HepG2 (cell line): Measurements from ENCODE around the gene PRRT1B. TPM values are rescaled to one million over a fixed set of nuclear protein-coding genes. Genes with fewer than 3 reads are reported as not detected.
A peak's percentile ranks its signal among the peaks of the same experiment; 100 is the strongest.

ENCODE experiments used
- BHLHE40 ChIP-seq: IDR thresholded peaks from 2 replicates; pipeline ENCODE4 v1.6.1; 2011; ENCODE audit warnings: low read length, improper control_type of control experiment
- FLYWCH1 ChIP-seq: sonication (generic); formaldehyde crosslinking; IDR thresholded peaks from 2 replicates; pipeline ENCODE4 v1.8.1; 2023; ENCODE audit warnings: mild to moderate bottlenecking, missing genetic modification reagents
- MAF1 ChIP-seq: sonication (generic); formaldehyde crosslinking; IDR thresholded peaks from 2 replicates; pipeline ENCODE4 v1.5.0; 2020; ENCODE audit warnings: missing genetic modification reagents, borderline replicate concordance
- RXRA ChIP-seq: sonication (generic); formaldehyde crosslinking; IDR thresholded peaks from 2 replicates; pipeline ENCODE4 v1.5.1; 2020; ENCODE audit warnings: missing genetic modification reagents
- XRCC5 ChIP-seq: fragments of 200-400 bp; formaldehyde crosslinking; optimal IDR thresholded peaks from 2 replicates; pipeline ENCODE3; 2017; ENCODE audit warnings: mild to moderate bottlenecking, low read length
- ZFAT ChIP-seq: sonication (generic); formaldehyde crosslinking; conservative IDR thresholded peaks from 2 replicates; pipeline ENCODE4 v1.8.1; 2023; ENCODE audit warnings: missing genetic modification reagents, inconsistent platforms
- ZIK1 ChIP-seq: sonication (generic); formaldehyde crosslinking; IDR thresholded peaks from 2 replicates; pipeline ENCODE4 v1.5.0; 2020; ENCODE audit warnings: mild to moderate bottlenecking, low read depth, missing genetic modification reagents, borderline replicate concordance
- ZNF207 ChIP-seq: fragments of 450-650 bp; IDR thresholded peaks from 2 replicates; pipeline ENCODE4 v1.6.1; 2016; ENCODE audit warnings: antibody characterized with exemption, borderline replicate concordance
- ZNF274 ChIP-seq: sonication (generic); formaldehyde crosslinking; IDR thresholded peaks from 2 replicates; pipeline ENCODE4 v1.5.1; 2020; ENCODE audit warnings: mild to moderate bottlenecking, missing genetic modification reagents
- ZNF326 ChIP-seq: sonication (generic); formaldehyde crosslinking; IDR thresholded peaks from 2 replicates; pipeline ENCODE4 v1.4.0; 2020; ENCODE audit warnings: missing genetic modification reagents, borderline replicate concordance
- ZNF510 ChIP-seq: sonication (generic); formaldehyde crosslinking; IDR thresholded peaks from 2 replicates; pipeline ENCODE4 v1.4.0; 2020; ENCODE audit warnings: low read depth, mild to moderate bottlenecking, missing genetic modification reagents
- ZNF776 ChIP-seq: sonication (generic); formaldehyde crosslinking; IDR thresholded peaks from 2 replicates; pipeline ENCODE4 v1.4.0; 2020; ENCODE audit warnings: mild to moderate bottlenecking, missing genetic modification reagents
- ZNF850 ChIP-seq: sonication (generic); formaldehyde crosslinking; conservative IDR thresholded peaks from 2 replicates; pipeline ENCODE4 v1.9.0; 2021; ENCODE audit warnings: mild to moderate bottlenecking, missing genetic modification reagents
- polyA plus RNA-seq, 8 experiments: library from polyadenylated mRNA; depleted of rRNA in 3 of 8; stranded (reverse) in 7 of 8; unstranded in 1 of 8; fragments of >200 nt; fragmentation: Illumina TruSeq in 4 of 8; extraction: Trizol in 4 of 8; gene quantifications; 2 replicates each; pipeline versions ENCODE4 v1.2.1 to v1.2.3, GENCODE V29; 2011 to 2016; ENCODE audit warnings: low read depth in 4 of 8, missing spikeins in 1 of 8, mixed read lengths in 1 of 8; ENCODE audit not compliant: insufficient read depth in 1 of 8
- total RNA-seq, 5 experiments: library from RNA; depleted of rRNA; stranded (reverse); fragments of >200 nt; fragmentation: Illumina TruSeq; extraction: Trizol; gene quantifications; 2 replicates each; pipeline ENCODE4 v1.2.3, GENCODE V29; 2016; ENCODE audit warnings: low read depth in 1 of 5
- TF ChIP-seq, protein P1 (sequence below): sonication (generic); formaldehyde crosslinking; IDR thresholded peaks from 2 replicates; pipeline ENCODE4 v1.4.0; 2020; ENCODE audit warnings: missing genetic modification reagents
- TF ChIP-seq, protein P2 (sequence below): sonication (generic); formaldehyde crosslinking; IDR thresholded peaks from 2 replicates; pipeline ENCODE4 v1.4.0; 2020; ENCODE audit warnings: mild to moderate bottlenecking, missing genetic modification reagents, borderline replicate concordance
- TF ChIP-seq, protein P3 (sequence below): sonication (generic); formaldehyde crosslinking; IDR thresholded peaks from 2 replicates; pipeline ENCODE4 v1.5.1; 2020; ENCODE audit warnings: mild to moderate bottlenecking, missing genetic modification reagents, moderate library complexity
- TF ChIP-seq, protein P4 (sequence below): sonication (generic); formaldehyde crosslinking; IDR thresholded peaks from 2 replicates; pipeline ENCODE4 v1.4.0; 2020; ENCODE audit warnings: missing genetic modification reagents

The PRRT1B gene
- total and polyA plus RNA-seq, 2 of the 13 experiments (the other 11 are each of a cell fraction or from before 2014, with no cell fraction given), result not detected

DNA sequence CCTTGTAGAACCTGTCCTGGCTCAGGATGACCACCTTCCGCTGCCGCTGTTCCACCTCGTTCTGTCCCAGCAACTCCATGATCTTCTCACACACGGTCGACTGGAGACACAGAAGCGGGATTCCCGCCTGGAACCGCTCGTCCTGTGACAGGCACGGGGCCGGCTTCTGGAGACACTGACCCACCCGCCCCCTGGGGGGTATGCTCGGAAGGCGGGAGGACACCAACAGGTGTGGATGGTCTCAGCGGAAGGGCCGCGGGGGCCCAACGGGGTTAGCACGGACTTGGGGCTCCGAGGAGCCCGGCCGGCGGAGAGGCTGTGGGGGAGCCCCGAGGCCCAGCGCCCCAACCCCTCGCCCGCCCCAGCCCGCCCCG lies 14.8 kb upstream of the PRRT1B start (continued):
- TF ChIP-seq, protein P1, sequence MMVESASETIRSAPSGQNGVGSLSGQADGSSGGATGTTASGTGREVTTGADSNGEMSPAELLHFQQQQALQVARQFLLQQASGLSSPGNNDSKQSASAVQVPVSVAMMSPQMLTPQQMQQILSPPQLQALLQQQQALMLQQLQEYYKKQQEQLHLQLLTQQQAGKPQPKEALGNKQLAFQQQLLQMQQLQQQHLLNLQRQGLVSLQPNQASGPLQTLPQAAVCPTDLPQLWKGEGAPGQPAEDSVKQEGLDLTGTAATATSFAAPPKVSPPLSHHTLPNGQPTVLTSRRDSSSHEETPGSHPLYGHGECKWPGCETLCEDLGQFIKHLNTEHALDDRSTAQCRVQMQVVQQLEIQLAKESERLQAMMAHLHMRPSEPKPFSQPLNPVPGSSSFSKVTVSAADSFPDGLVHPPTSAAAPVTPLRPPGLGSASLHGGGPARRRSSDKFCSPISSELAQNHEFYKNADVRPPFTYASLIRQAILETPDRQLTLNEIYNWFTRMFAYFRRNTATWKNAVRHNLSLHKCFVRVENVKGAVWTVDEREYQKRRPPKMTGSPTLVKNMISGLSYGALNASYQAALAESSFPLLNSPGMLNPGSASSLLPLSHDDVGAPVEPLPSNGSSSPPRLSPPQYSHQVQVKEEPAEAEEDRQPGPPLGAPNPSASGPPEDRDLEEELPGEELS (CRISPR knock-in tag), result no peak
- TF ChIP-seq FLYWCH1 (CRISPR knock-in tag), result no peak
- TF ChIP-seq MAF1 (CRISPR knock-in tag), result no peak
- no peak for TF ChIP-seq XRCC5
- no peak for TF ChIP-seq BHLHE40
- 0 out of 2 replicates have a peak, but pooled peaks have one; percentile 18 for TF ChIP-seq ZNF776
- TF ChIP-seq ZNF850 (CRISPR knock-in tag), result no peak
- TF ChIP-seq, protein P2, sequence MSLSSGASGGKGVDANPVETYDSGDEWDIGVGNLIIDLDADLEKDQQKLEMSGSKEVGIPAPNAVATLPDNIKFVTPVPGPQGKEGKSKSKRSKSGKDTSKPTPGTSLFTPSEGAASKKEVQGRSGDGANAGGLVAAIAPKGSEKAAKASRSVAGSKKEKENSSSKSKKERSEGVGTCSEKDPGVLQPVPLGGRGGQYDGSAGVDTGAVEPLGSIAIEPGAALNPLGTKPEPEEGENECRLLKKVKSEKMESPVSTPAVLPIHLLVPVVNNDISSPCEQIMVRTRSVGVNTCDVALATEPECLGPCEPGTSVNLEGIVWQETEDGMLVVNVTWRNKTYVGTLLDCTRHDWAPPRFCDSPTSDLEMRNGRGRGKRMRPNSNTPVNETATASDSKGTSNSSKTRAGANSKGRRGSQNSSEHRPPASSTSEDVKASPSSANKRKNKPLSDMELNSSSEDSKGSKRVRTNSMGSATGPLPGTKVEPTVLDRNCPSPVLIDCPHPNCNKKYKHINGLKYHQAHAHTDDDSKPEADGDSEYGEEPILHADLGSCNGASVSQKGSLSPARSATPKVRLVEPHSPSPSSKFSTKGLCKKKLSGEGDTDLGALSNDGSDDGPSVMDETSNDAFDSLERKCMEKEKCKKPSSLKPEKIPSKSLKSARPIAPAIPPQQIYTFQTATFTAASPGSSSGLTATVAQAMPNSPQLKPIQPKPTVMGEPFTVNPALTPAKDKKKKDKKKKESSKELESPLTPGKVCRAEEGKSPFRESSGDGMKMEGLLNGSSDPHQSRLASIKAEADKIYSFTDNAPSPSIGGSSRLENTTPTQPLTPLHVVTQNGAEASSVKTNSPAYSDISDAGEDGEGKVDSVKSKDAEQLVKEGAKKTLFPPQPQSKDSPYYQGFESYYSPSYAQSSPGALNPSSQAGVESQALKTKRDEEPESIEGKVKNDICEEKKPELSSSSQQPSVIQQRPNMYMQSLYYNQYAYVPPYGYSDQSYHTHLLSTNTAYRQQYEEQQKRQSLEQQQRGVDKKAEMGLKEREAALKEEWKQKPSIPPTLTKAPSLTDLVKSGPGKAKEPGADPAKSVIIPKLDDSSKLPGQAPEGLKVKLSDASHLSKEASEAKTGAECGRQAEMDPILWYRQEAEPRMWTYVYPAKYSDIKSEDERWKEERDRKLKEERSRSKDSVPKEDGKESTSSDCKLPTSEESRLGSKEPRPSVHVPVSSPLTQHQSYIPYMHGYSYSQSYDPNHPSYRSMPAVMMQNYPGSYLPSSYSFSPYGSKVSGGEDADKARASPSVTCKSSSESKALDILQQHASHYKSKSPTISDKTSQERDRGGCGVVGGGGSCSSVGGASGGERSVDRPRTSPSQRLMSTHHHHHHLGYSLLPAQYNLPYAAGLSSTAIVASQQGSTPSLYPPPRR, result no peak
- no peak for TF ChIP-seq ZNF207
- TF ChIP-seq, protein P3, sequence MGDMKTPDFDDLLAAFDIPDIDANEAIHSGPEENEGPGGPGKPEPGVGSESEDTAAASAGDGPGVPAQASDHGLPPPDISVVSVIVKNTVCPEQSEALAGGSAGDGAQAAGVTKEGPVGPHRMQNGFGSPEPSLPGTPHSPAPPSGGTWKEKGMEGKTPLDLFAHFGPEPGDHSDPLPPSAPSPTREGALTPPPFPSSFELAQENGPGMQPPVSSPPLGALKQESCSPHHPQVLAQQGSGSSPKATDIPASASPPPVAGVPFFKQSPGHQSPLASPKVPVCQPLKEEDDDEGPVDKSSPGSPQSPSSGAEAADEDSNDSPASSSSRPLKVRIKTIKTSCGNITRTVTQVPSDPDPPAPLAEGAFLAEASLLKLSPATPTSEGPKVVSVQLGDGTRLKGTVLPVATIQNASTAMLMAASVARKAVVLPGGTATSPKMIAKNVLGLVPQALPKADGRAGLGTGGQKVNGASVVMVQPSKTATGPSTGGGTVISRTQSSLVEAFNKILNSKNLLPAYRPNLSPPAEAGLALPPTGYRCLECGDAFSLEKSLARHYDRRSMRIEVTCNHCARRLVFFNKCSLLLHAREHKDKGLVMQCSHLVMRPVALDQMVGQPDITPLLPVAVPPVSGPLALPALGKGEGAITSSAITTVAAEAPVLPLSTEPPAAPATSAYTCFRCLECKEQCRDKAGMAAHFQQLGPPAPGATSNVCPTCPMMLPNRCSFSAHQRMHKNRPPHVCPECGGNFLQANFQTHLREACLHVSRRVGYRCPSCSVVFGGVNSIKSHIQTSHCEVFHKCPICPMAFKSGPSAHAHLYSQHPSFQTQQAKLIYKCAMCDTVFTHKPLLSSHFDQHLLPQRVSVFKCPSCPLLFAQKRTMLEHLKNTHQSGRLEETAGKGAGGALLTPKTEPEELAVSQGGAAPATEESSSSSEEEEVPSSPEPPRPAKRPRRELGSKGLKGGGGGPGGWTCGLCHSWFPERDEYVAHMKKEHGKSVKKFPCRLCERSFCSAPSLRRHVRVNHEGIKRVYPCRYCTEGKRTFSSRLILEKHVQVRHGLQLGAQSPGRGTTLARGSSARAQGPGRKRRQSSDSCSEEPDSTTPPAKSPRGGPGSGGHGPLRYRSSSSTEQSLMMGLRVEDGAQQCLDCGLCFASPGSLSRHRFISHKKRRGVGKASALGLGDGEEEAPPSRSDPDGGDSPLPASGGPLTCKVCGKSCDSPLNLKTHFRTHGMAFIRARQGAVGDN (CRISPR knock-in tag), result peak; percentile 43
- peak; percentile 11; the same call in 1 of the 2 replicates for TF ChIP-seq RXRA (CRISPR knock-in tag)
- TF ChIP-seq, protein P4, sequence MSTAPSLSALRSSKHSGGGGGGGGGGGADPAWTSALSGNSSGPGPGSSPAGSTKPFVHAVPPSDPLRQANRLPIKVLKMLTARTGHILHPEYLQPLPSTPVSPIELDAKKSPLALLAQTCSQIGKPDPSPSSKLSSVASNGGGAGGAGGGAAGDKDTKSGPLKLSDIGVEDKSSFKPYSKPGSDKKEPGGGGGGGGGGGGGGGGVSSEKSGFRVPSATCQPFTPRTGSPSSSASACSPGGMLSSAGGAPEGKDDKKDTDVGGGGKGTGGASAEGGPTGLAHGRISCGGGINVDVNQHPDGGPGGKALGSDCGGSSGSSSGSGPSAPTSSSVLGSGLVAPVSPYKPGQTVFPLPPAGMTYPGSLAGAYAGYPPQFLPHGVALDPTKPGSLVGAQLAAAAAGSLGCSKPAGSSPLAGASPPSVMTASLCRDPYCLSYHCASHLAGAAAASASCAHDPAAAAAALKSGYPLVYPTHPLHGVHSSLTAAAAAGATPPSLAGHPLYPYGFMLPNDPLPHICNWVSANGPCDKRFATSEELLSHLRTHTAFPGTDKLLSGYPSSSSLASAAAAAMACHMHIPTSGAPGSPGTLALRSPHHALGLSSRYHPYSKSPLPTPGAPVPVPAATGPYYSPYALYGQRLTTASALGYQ (CRISPR knock-in tag), result 0 out of 2 replicates have a peak, but pooled peaks have one; percentile 11
- no peak for TF ChIP-seq ZFAT
- TF ChIP-seq ZIK1 (CRISPR knock-in tag), result no peak
- TF ChIP-seq ZNF274, result no peak
- TF ChIP-seq ZNF326, result no peak
- no peak for TF ChIP-seq ZNF510 (CRISPR knock-in tag)
